OCI-M2 (cell line): ENCODE measurements around the gene SLC6A3.

Experiments used
- DNase-seq: peaks from one replicate; lab custom pipeline; 2025; ENCODE audit not compliant: unreplicated experiment; lab: John Stamatoyannopoulos, UW

The SLC6A3 gene

GRCh38 chr5:1390861-1391600, 54.2 kb downstream of the SLC6A3 start:
- DNase-seq: no peak

- DNase-seq: no peak
Observed at GRCh38 chr5:1390333-1390732, 54.9 kb downstream of the SLC6A3 start.

- DNase-seq: no peak
Observed at GRCh38 chr5:1388383-1388967, 56.8 kb downstream of the SLC6A3 start.

GRCh38 chr5:1387876-1388275, 57.4 kb downstream of the SLC6A3 start:
- DNase-seq: no peak

- DNase-seq: no peak
Observed at GRCh38 chr5:1387059-1387755, 58.0 kb downstream of the SLC6A3 start.

- DNase-seq: no peak
Observed at GRCh38 chr5:1386274-1386717, 58.9 kb downstream of the SLC6A3 start.

- DNase-seq: peak; percentile 2
Observed at GRCh38 chr5:1385395-1386273, 59.6 kb downstream of the SLC6A3 start.

- DNase-seq: no peak
Observed at GRCh38 chr5:1384521-1384920, 60.7 kb downstream of the SLC6A3 start.

- DNase-seq: no peak
Observed at GRCh38 chr5:1383886-1384401, 61.3 kb downstream of the SLC6A3 start.

- no peak for DNase-seq
Observed at GRCh38 chr5:1383344-1383743, 61.9 kb downstream of the SLC6A3 start.

GRCh38 chr5:1382248-1382700, 63.0 kb downstream of the SLC6A3 start:
- no peak for DNase-seq

GRCh38 chr5:1381370-1382247, 63.6 kb downstream of the SLC6A3 start:
- DNase-seq: no peak

- no peak for DNase-seq
Observed at GRCh38 chr5:1380910-1381309, 64.3 kb downstream of the SLC6A3 start.

- DNase-seq: no peak
Observed at GRCh38 chr5:1380011-1380817, 65.0 kb downstream of the SLC6A3 start.

- no peak for DNase-seq
Observed at GRCh38 chr5:1378866-1379659, 66.2 kb downstream of the SLC6A3 start.

- DNase-seq: no peak
Observed at GRCh38 chr5:1378096-1378495, 67.1 kb downstream of the SLC6A3 start.

GRCh38 chr5:1376981-1377380, 68.3 kb downstream of the SLC6A3 start:
- no peak for DNase-seq
